Gastrocnemius medialis (tissue), 4 donors: ENCODE results near the gene COX20. TPM values are rescaled to one million over a fixed set of nuclear protein-coding genes. Genes with fewer than 3 reads are reported as not detected.

Source experiments
- ATAC-seq, 2 donors: fragments of 150-250 bp; one replicate each; pipeline ENCODE4 v1.9.1; 2016
- DNase-seq, 2 donors: peaks; one replicate each; pipeline ENCODE4 v3.0.0-alpha.2; 2019
- H3K27ac ChIP-seq, 4 donors: fragments of 200-600 bp; sonication (generic); 1 replicate in 1 of 4; 2 replicates in 3 of 4; pipeline ENCODE4 v1.5.1; 2016 to 2018; ENCODE audit warnings: mild to moderate bottlenecking in 2 of 4, moderate library complexity in 1 of 4
- H3K27me3 ChIP-seq, 3 donors: fragments of 200-600 bp; sonication (generic) in 2 of 3; 1 replicate in 1 of 3; 2 replicates in 2 of 3; pipeline versions ENCODE4 v1.5.1 to v1.6.0; 2016 to 2019; ENCODE audit warnings: mild to moderate bottlenecking in 1 of 3, moderate library complexity in 1 of 3
- H3K36me3 ChIP-seq, 2 donors: fragments of 200-600 bp; sonication (generic) in 1 of 2; one replicate each; pipeline ENCODE4 v1.5.1; 2017 to 2018
- H3K4me1 ChIP-seq, 2 donors: fragments of 200-600 bp; sonication (generic) in 1 of 2; one replicate each; pipeline ENCODE4 v1.5.1; 2016 to 2017; ENCODE audit warnings: mild to moderate bottlenecking in 2 of 2
- H3K4me3 ChIP-seq, 4 donors: fragments of 200-600 bp; sonication (generic) in 3 of 4; 1 replicate in 1 of 4; 2 replicates in 3 of 4; pipeline ENCODE4 v1.5.1; 2016 to 2019; ENCODE audit warnings: mild to moderate bottlenecking in 2 of 4
- H3K9me3 ChIP-seq, 3 donors: fragments of 200-600 bp; sonication (generic) in 2 of 3; 1 replicate in 1 of 3; 2 replicates in 2 of 3; pipeline ENCODE4 v1.5.1; 2016 to 2019
- POLR2A ChIP-seq, 2 donors: fragments of 450-650 bp; IDR thresholded peaks; one replicate each; pipeline ENCODE4 v1.6.1; 2017; ENCODE audit warnings: antibody characterized with exemption in 2 of 2, mild to moderate bottlenecking in 2 of 2, moderate library complexity in 2 of 2
- in situ Hi-C, 4 donors: fragments of 200-750 bp; cut with MboI; loops; one replicate each; pipeline versions ENCODE4 v1.15.0 to v1.8.0; 2017; ENCODE audit warnings: low sequenced_read_pairs in 4 of 4
- intact Hi-C: fragments of 100-400 bp; cut with DNase I; formaldehyde crosslinking; loops from one replicate; pipeline ENCODE4 v1.15.1; 2023; ENCODE audit warnings: low total_unique reads
- total RNA-seq, 4 donors: library from RNA; depleted of rRNA; stranded (reverse); fragments of >200 nt; gene quantifications; one replicate each; pipeline versions ENCODE4 v1.1.0 to v1.2.3, GENCODE V29; 2016
- TF ChIP-seq, protein P1 (sequence below), 5 experiments: fragments of 450-650 bp in 3 of 5; fragments of 200-600 bp in 2 of 5; sonication (generic) in 2 of 5; IDR thresholded peaks in 4 of 5; conservative IDR thresholded peaks in 1 of 5; 1 replicate in 4 of 5; 2 replicates in 1 of 5; pipeline ENCODE4 v1.5.1; 2016 to 2019; ENCODE audit warnings: antibody characterized with exemption in 5 of 5, mild to moderate bottlenecking in 3 of 5, moderate library complexity in 3 of 5

The COX20 gene
- total RNA-seq, 4 donors from 2014 or later, result 22.7 to 72.0 (median 35.4) TPM

DNA sequence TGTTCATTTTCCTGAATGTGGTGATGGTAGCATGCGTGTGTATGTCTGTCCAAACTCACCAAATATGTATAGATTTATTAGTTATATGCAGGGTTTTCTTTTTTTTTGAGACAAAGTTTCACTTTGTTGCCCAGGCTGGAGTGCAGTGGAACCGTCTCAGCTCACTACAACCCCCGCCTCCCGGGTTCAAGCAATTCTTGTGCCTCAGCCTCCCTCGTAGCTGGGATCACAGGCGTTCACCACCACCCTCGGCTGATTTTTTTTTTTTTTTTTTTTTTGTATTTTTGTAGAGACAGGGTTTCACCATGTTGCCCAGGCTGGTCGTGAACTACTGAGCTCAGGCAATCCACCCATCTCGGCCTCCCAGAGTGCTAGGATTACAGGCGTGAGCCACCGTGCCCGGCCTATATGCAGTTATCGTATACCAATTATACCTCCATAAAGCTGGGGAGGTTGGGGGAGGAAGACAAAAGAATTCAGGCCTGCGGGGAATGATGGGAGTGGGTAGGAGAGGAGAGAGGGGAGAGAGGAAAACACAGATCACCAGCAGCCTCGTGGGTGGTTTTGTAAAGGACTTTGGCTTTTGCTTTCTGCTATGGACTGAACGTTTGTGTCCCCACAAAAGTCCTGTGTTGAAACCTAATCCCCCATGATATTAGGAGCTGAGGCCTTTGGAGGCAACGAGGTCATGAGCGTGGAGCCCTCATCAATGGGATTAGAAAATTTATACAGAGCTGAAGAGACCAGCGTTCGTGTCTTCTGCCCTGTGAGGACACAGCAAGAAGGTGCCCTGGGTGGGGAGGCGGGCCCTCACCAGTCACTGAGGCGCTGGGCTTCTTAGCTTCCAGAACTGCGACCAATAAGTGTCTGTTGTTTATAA, 33.3 kb downstream of the COX20 start:
- H3K4me1 ChIP-seq, result peaks cover 15 to 18% of the 10 kb centered on the region in 2 donors
- H3K27ac ChIP-seq, result no peak overlapping the region
- DNase-seq, result no peak
- no peaks in the 10 kb centered on the region for H3K9me3 ChIP-seq
- intact Hi-C loops (loop anchor here (10.0 kb wide), 1 partner anchor 1614 kb away; the partner anchor contains the start of genes CEP170 and SDCCAG8), in situ Hi-C loops (loop anchor here (10.0 to 25.0 kb wide), 4 partner anchors 94 to 1606 kb away; partner anchors contain the start of genes CEP170 (in 1 of the 4) and SDCCAG8 (in 1 of the 4))
- H3K36me3 ChIP-seq, result no peaks in the 10 kb centered on the region
- no peaks in the 10 kb centered on the region for H3K27me3 ChIP-seq
- TF ChIP-seq POLR2A (IDR thresholded peaks at IDR 0.05), result no peak
- TF ChIP-seq, protein P1, sequence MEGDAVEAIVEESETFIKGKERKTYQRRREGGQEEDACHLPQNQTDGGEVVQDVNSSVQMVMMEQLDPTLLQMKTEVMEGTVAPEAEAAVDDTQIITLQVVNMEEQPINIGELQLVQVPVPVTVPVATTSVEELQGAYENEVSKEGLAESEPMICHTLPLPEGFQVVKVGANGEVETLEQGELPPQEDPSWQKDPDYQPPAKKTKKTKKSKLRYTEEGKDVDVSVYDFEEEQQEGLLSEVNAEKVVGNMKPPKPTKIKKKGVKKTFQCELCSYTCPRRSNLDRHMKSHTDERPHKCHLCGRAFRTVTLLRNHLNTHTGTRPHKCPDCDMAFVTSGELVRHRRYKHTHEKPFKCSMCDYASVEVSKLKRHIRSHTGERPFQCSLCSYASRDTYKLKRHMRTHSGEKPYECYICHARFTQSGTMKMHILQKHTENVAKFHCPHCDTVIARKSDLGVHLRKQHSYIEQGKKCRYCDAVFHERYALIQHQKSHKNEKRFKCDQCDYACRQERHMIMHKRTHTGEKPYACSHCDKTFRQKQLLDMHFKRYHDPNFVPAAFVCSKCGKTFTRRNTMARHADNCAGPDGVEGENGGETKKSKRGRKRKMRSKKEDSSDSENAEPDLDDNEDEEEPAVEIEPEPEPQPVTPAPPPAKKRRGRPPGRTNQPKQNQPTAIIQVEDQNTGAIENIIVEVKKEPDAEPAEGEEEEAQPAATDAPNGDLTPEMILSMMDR (IDR thresholded peaks at IDR 0.05 in 4 of 5, conservative IDR thresholded peaks at IDR 0.05 in 1 of 5), result no peak
- no peak overlapping the region for H3K4me3 ChIP-seq
- no peak for ATAC-seq

DNA sequence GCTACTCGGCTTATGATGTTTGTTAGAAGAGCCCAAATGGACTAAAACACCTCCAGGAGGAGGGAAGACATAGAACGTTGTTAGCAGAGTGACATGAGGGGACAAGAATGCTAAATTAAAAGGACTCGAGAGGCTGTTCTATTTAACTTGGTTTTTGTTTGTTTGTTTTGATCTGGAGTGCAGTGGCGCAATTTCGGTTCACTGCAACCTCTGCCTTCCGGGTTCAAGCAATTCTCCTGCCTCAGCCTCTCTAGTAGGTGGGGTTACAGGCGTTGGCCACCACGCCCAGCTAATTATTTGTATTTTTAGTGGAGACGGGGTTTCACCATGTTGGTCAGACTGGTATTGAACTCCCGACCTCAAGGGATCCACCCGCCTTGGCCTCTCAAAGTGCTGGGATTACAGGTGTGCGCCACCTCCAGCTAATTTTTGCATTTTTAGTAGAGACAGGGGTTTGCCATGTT, 33.9 kb downstream of the COX20 start:
- Histone ChIP-seq H3K27me3 (no peaks in the 10 kb centered on the region), H3K27ac (no peak overlapping the region), H3K4me3 (no peak overlapping the region), H3K4me1 (peaks cover 15 to 18% of the 10 kb centered on the region in 2 donors), H3K36me3 (no peaks in the 10 kb centered on the region), H3K9me3 (no peaks in the 10 kb centered on the region)
- in situ Hi-C loops (loop anchor here (10.0 to 25.0 kb wide), 4 partner anchors 93 to 1607 kb away; partner anchors contain the start of genes CEP170 (in 1 of the 4) and SDCCAG8 (in 1 of the 4)), intact Hi-C loops (loop anchor here (10.0 kb wide), 1 partner anchor 1615 kb away; the partner anchor contains the start of genes CEP170 and SDCCAG8)
- ATAC-seq, result no peak
- TF ChIP-seq POLR2A (IDR thresholded peaks at IDR 0.05), result no peak
- TF ChIP-seq, protein P1 (IDR thresholded peaks at IDR 0.05 in 4 of 5, conservative IDR thresholded peaks at IDR 0.05 in 1 of 5), result no peak
- DNase-seq, result no peak

DNA sequence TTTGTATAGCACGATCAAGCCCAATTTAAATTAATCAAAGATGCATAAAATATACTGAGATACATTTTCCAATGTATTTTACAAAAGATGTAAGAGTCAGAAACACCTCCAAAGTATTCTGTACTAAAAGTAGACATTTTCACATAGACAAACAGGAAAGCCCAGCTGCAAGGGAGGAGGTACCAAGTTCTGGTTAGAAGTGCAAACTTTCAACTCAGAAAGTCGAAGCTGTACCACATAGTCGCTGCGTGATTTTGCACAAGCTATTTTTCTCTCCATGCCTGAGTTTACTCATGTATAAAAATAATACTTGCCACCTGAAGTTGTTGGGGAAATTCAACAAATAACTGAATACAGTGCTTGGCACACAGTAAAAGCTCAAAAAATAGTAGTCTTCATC, 34.5 kb downstream of the COX20 start:
- TF ChIP-seq POLR2A (IDR thresholded peaks at IDR 0.05), result no peak
- TF ChIP-seq, protein P1 (IDR thresholded peaks at IDR 0.05 in 4 of 5, conservative IDR thresholded peaks at IDR 0.05 in 1 of 5), result no peak
- Histone ChIP-seq H3K4me1 (peaks cover 15 to 18% of the 10 kb centered on the region in 2 donors), H3K36me3 (no peaks in the 10 kb centered on the region), H3K4me3 (no peak overlapping the region), H3K27ac (no peak overlapping the region), H3K9me3 (no peaks in the 10 kb centered on the region), H3K27me3 (no peaks in the 10 kb centered on the region)
- ATAC-seq (no peak), DNase-seq (no peak)
- in situ Hi-C loops, result loop anchor here (10.0 to 25.0 kb wide), 5 partner anchors 45 to 1608 kb away; partner anchors contain the start of genes CEP170 (in 1 of the 4) and SDCCAG8 (in 1 of the 4)
- intact Hi-C loops, result loop anchor here (10.0 kb wide), 1 partner anchor 1615 kb away; the partner anchor contains the start of genes CEP170 and SDCCAG8

DNA sequence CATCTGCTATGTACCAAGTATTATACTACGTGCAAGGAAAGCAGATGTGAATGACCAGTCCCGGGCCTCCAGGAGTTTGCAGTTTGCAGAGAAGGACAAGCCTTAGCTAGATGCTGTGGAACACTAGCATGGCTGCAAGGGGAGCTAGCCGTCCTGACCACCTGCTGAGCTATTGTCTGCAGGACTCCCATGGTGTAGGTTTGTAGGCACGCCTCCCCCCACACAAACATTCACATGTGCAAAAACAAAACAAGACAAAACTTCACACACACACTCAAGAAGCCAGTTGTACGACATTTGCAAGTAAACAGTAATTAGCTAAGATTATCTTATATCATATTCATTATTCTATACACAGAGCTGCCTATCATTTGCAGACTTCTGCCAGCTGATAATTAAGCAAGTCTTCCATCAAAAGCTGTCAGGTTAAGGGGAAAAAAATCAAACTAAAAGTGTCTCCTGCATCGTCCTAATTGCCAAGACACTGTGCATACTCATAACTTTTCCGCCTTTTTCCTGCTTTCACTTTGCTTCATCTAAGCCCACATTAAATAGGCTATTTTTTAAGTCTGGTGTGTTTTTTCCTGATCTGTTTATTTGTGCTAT, 39.6 kb downstream of the COX20 start:
- Histone ChIP-seq H3K27ac (no peak overlapping the region), H3K9me3 (no peaks in the 10 kb centered on the region), H3K4me1 (no peaks in the 10 kb centered on the region), H3K36me3 (no peaks in the 10 kb centered on the region), H3K27me3 (no peaks in the 10 kb centered on the region), H3K4me3 (no peak overlapping the region)
- intact Hi-C loops (no loop called here), in situ Hi-C loops (loop anchor here in 3 of 4 donors (10.0 to 25.0 kb wide), 4 partner anchors 50 to 1613 kb away; partner anchors contain the start of genes CEP170 (in 1 of the 3) and SDCCAG8 (in 1 of the 3))
- ATAC-seq, result no peak
- TF ChIP-seq POLR2A (IDR thresholded peaks at IDR 0.05), result no peak
- TF ChIP-seq, protein P1 (IDR thresholded peaks at IDR 0.05 in 4 of 5, conservative IDR thresholded peaks at IDR 0.05 in 1 of 5), result no peak
- no peak for DNase-seq
